ENCODE measurements around the gene PPP3CA. TPM values are rescaled to one million over a fixed set of nuclear protein-coding genes. Genes with fewer than 3 reads are reported as not detected.

PPP3CA gene
- total and polyA plus RNA-seq, 2 donors from 2014 or later = 6.9 to 31.5 TPM

DNA sequence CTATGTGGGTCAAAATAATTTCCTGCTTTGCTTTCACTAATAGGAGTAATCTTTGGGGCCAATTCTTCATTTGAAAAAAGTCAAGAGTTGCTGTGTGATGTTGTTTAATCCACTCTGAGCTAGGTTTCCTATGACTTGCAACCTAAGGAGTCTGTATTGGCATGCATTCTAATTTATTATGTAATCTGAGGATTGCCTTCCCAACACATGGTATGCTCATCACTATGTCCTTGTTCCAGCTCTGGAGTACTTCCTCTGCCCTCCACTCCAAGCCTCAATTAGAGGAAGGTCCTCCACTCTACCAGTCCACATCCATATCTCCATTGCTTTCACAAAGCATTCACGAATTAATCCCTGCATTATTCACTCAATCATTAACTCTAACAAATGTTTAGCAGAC lies 56.1 kb downstream of the PPP3CA start:
- no peak for FAIRE-seq
- intact Hi-C loops (cut with DNase I) = no loop called here

GRCh38 chr4:101290654-101291053 lies 56.7 kb downstream of the PPP3CA start:
- Histone ChIP-seq H3K9me3 (ENCODE audit: control insufficient read depth in 2 of 3, insufficient read depth in 1 of 3, low read length in 3 of 3) (no peaks in the 10 kb centered on the region), H3K4me1 (ENCODE audit: control insufficient read depth in 2 of 3, insufficient read depth in 2 of 3, low read depth in 1 of 3, low read length in 3 of 3) (peaks cover 0 to 4% (median 0%) of the 10 kb centered on the region in 3 donors), H3K27me3 (ENCODE audit: control insufficient read depth, insufficient read depth, low read length) (no peaks in the 10 kb centered on the region), H3K9ac (ENCODE audit: low read length in 3 of 3) (no peak overlapping the region), H3K36me3 (ENCODE audit: control insufficient read depth in 2 of 3, insufficient read depth in 3 of 3, low read length in 3 of 3) (no peaks in the 10 kb centered on the region), H3K4me3 (ENCODE audit: low read length in 3 of 3) (no peak overlapping the region), H3K27ac (ENCODE audit: low read depth in 2 of 2, low read length in 2 of 2) (no peak overlapping the region)
- peak in 1 of 5 donors; percentile 31 for DNase-seq
- TF ChIP-seq, protein P1, sequence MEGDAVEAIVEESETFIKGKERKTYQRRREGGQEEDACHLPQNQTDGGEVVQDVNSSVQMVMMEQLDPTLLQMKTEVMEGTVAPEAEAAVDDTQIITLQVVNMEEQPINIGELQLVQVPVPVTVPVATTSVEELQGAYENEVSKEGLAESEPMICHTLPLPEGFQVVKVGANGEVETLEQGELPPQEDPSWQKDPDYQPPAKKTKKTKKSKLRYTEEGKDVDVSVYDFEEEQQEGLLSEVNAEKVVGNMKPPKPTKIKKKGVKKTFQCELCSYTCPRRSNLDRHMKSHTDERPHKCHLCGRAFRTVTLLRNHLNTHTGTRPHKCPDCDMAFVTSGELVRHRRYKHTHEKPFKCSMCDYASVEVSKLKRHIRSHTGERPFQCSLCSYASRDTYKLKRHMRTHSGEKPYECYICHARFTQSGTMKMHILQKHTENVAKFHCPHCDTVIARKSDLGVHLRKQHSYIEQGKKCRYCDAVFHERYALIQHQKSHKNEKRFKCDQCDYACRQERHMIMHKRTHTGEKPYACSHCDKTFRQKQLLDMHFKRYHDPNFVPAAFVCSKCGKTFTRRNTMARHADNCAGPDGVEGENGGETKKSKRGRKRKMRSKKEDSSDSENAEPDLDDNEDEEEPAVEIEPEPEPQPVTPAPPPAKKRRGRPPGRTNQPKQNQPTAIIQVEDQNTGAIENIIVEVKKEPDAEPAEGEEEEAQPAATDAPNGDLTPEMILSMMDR (IDR thresholded peaks at IDR 0.05; ENCODE audit: borderline replicate concordance, extremely low read depth, insufficient read depth) = no peak
- no peak for FAIRE-seq
- intact Hi-C loops (cut with DNase I) = no loop called here

More for the DNA sequence above, 56.1 kb downstream of the PPP3CA start:
- H3K27me3 ChIP-seq (ENCODE audit: control insufficient read depth, insufficient read depth, low read length) = no peaks in the 10 kb centered on the region
- no peak overlapping the region for H3K4me3 ChIP-seq (ENCODE audit: low read length in 3 of 3)
- no peaks in the 10 kb centered on the region for H3K9me3 ChIP-seq (ENCODE audit: control insufficient read depth in 2 of 3, insufficient read depth in 1 of 3, low read length in 3 of 3)
- TF ChIP-seq, protein P1 (IDR thresholded peaks at IDR 0.05; ENCODE audit: borderline replicate concordance, extremely low read depth, insufficient read depth) = no peak
- DNase-seq = no peak
- H3K27ac ChIP-seq (ENCODE audit: low read depth in 2 of 2, low read length in 2 of 2) = no peak overlapping the region
- H3K36me3 ChIP-seq (ENCODE audit: control insufficient read depth in 2 of 3, insufficient read depth in 3 of 3, low read length in 3 of 3) = no peaks in the 10 kb centered on the region
- no peak overlapping the region for H3K9ac ChIP-seq (ENCODE audit: low read length in 3 of 3)
- H3K4me1 ChIP-seq (ENCODE audit: control insufficient read depth in 2 of 3, insufficient read depth in 2 of 3, low read depth in 1 of 3, low read length in 3 of 3) = peaks cover 0 to 4% (median 0%) of the 10 kb centered on the region in 3 donors

DNA sequence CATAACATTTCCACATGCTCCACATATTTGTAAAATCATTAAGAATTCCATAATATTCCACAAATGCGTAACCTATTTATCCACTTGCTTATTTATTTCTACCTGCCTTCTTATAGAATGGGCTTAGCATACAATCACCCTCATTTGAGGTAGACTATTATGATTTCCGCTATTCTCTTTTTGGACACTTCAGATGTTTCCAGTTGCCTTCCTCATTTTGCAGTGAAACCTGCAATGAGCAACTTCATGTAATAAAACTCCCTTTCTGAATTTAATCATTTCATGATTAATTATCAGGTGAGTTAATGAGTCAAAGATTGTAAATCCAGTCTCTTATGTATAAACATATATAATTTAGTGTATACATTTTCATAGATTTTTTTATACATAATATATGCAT lies 58.0 kb downstream of the PPP3CA start:
- Histone ChIP-seq H3K27me3 (ENCODE audit: control insufficient read depth, insufficient read depth, low read length) (no peaks in the 10 kb centered on the region), H3K9ac (ENCODE audit: low read length in 3 of 3) (no peak overlapping the region), H3K36me3 (ENCODE audit: control insufficient read depth in 2 of 3, insufficient read depth in 3 of 3, low read length in 3 of 3) (no peaks in the 10 kb centered on the region), H3K4me1 (ENCODE audit: control insufficient read depth in 2 of 3, insufficient read depth in 2 of 3, low read depth in 1 of 3, low read length in 3 of 3) (peaks cover 0 to 4% (median 0%) of the 10 kb centered on the region in 3 donors), H3K27ac (ENCODE audit: low read depth in 2 of 2, low read length in 2 of 2) (no peak overlapping the region), H3K9me3 (ENCODE audit: control insufficient read depth in 2 of 3, insufficient read depth in 1 of 3, low read length in 3 of 3) (no peaks in the 10 kb centered on the region), H3K4me3 (ENCODE audit: low read length in 3 of 3) (no peak overlapping the region)
- TF ChIP-seq, protein P1 (IDR thresholded peaks at IDR 0.05; ENCODE audit: borderline replicate concordance, extremely low read depth, insufficient read depth) = no peak
- FAIRE-seq (no peak), DNase-seq (no peak)
- intact Hi-C loops (cut with DNase I) = no loop called here
